HCT116 (cell line): ENCODE measurements around the gene CD63.

Experiments
- CTCF ChIP-seq, 3 experiments: fragments of 200-600 bp in 1 of 3; sonication (generic) in 1 of 3; IDR thresholded peaks in 2 of 3; conservative IDR thresholded peaks in 1 of 3; 2 replicates each; pipeline ENCODE4 v1.5.1; 2012 to 2017; ENCODE audit warnings: low read depth in 2 of 3, low read length in 2 of 3, antibody characterized with exemption in 1 of 3, borderline replicate concordance in 1 of 3, control low read depth in 1 of 3, mild to moderate bottlenecking in 1 of 3, mixed read lengths in 1 of 3, mixed run types in 1 of 3, moderate library complexity in 1 of 3; ENCODE audit not compliant: insufficient read depth in 1 of 3
- TF ChIP-seq, protein P1 (sequence below): IDR thresholded peaks from 2 replicates; pipeline ENCODE4 v1.6.1; 2011; ENCODE audit warnings: mild to moderate bottlenecking, low read length, moderate library complexity; ENCODE audit not compliant: insufficient replicate concordance; ENCODE audit errors: extremely low read depth

GRCh38 chr12:55688716-55689655 lies 39.8 kb downstream of the CD63 start:
- TF ChIP-seq CTCF (IDR thresholded peaks at IDR 0.05 in 2 of 3, conservative IDR thresholded peaks at IDR 0.05 in 1 of 3; ENCODE audit: borderline replicate concordance in 1 of 3, insufficient read depth in 1 of 3, low read depth in 2 of 3, low read length in 2 of 3), result no peak
- TF ChIP-seq, protein P1, sequence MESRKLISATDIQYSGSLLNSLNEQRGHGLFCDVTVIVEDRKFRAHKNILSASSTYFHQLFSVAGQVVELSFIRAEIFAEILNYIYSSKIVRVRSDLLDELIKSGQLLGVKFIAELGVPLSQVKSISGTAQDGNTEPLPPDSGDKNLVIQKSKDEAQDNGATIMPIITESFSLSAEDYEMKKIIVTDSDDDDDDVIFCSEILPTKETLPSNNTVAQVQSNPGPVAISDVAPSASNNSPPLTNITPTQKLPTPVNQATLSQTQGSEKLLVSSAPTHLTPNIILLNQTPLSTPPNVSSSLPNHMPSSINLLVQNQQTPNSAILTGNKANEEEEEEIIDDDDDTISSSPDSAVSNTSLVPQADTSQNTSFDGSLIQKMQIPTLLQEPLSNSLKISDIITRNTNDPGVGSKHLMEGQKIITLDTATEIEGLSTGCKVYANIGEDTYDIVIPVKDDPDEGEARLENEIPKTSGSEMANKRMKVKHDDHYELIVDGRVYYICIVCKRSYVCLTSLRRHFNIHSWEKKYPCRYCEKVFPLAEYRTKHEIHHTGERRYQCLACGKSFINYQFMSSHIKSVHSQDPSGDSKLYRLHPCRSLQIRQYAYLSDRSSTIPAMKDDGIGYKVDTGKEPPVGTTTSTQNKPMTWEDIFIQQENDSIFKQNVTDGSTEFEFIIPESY, result no peak
